HepG2 (cell line): Measurements from ENCODE around the gene STK24. TPM values are rescaled to one million over a fixed set of nuclear protein-coding genes. Genes with fewer than 3 reads are reported as not detected.

Experiments
- ATAC-seq: fragments of 200-7000 bp; cut with Tn5 transposase; 3 replicates; pipeline ENCODE4 v1.9.1; 2020; ENCODE audit warnings: mild to moderate bottlenecking, moderate library complexity
- BruUV-seq: library from RNA; stranded (reverse); fragments of 400-500 nt; replicated peaks from 2 replicates; lab custom pipeline; 2021; lab: Mats Ljungman, UMichigan
- CTCF ChIA-PET: fragments of 300-600 bp; formaldehyde crosslinking; extraction: SDS; loops from one replicate; lab custom pipeline; 2021; ENCODE audit warnings: low total read pairs, inconsistent platforms, low intra/inter-chr PET ratio; lab: Yijun Ruan, JAX
- POLR2A ChIA-PET: fragments of 350-600 bp; sonication (Branson Sonifier 250); formaldehyde crosslinking; loops from one replicate; lab custom pipeline; 2020; ENCODE audit warnings: antibody characterized with exemption, inconsistent platforms; lab: Yijun Ruan, JAX
- DNase-seq: peaks from one replicate; pipeline ENCODE4 v3.0.0-alpha.2; 2015; ENCODE audit warnings: low spot score
- FAIRE-seq: peaks from 3 replicates; lab custom pipeline; 2011; peaks lifted over from hg19 to GRCh38; lab: Jason Lieb, UNC
- H2AFZ ChIP-seq: one replicate; pipeline ENCODE4 v1.6.1; 2011; ENCODE audit warnings: low read length, inconsistent platforms
- H3K27ac ChIP-seq: fragments of 300-600 bp; 3 replicates; pipeline ENCODE4 v1.8.0; 2011; ENCODE audit warnings: mixed run types, mild to moderate bottlenecking, mixed read lengths, low read length, inconsistent platforms; ENCODE audit not compliant: insufficient read depth; ENCODE audit errors: extremely low read length
- H3K27me3 ChIP-seq, 2 experiments: fragments of 200-600 bp in 1 of 2; 2 replicates in 1 of 2; 3 replicates in 1 of 2; pipeline versions ENCODE4 v1.6.0 to v1.8.0; 2011; ENCODE audit warnings: low read length in 2 of 2, mild to moderate bottlenecking in 2 of 2, moderate library complexity in 2 of 2, inconsistent platforms in 1 of 2; ENCODE audit not compliant: insufficient read depth in 2 of 2, control insufficient read depth in 1 of 2
- H3K36me3 ChIP-seq, 2 experiments: fragments of 200-600 bp in 1 of 2; replicated peaks in 1 of 2; 2 replicates in 1 of 2; 3 replicates in 1 of 2; pipeline versions ENCODE4 v1.5.1 to v1.8.0; 2011; ENCODE audit warnings: low read length in 2 of 2, inconsistent platforms in 1 of 2; ENCODE audit not compliant: insufficient read depth in 2 of 2, control insufficient read depth in 1 of 2
- H3K4me1 ChIP-seq: 2 replicates; pipeline ENCODE4 v1.5.1; 2012; ENCODE audit warnings: low read length, inconsistent platforms; ENCODE audit not compliant: insufficient read depth
- H3K4me2 ChIP-seq: 2 replicates; pipeline ENCODE4 v1.6.0; 2011; ENCODE audit warnings: low read depth, low read length, inconsistent platforms
- H3K4me3 ChIP-seq, 3 experiments: fragments of 200-600 bp in 1 of 3; sonication (generic), shearing (Covaris generic) in 1 of 3; replicated peaks in 1 of 3; 2 replicates each; pipeline ENCODE4 v1.5.1; 2011 to 2016; ENCODE audit warnings: low read length in 3 of 3, inconsistent platforms in 2 of 3, low read depth in 2 of 3, mild to moderate bottlenecking in 2 of 3, control low read depth in 1 of 3, mixed read lengths in 1 of 3; ENCODE audit not compliant: insufficient read depth in 1 of 3
- H3K79me2 ChIP-seq: one replicate; pipeline ENCODE4 v1.6.1; 2011; ENCODE audit warnings: low read length, inconsistent platforms; ENCODE audit not compliant: insufficient read depth
- H3K9ac ChIP-seq: 2 replicates; pipeline ENCODE4 v1.6.0; 2011; ENCODE audit warnings: mild to moderate bottlenecking, low read depth, low read length, inconsistent platforms; ENCODE audit not compliant: insufficient read depth
- H3K9me3 ChIP-seq: 2 replicates; pipeline ENCODE4 v1.5.1; 2012; ENCODE audit warnings: mild to moderate bottlenecking, low read length
- H4K20me1 ChIP-seq: 2 replicates; pipeline ENCODE4 v1.6.0; 2011; ENCODE audit warnings: inconsistent platforms, mild to moderate bottlenecking, low read length, moderate library complexity; ENCODE audit not compliant: insufficient read depth
- BCL6 ChIP-seq: IDR thresholded peaks from 2 replicates; pipeline ENCODE4 v1.6.1; 2016; ENCODE audit warnings: missing genetic modification reagents, missing compliant biosample characterization
- CAMTA2 ChIP-seq: sonication (generic); formaldehyde crosslinking; IDR thresholded peaks from 2 replicates; pipeline ENCODE4 v1.4.0; 2020; ENCODE audit warnings: mild to moderate bottlenecking, missing genetic modification reagents, borderline replicate concordance
- CEBPB ChIP-seq: IDR thresholded peaks from 2 replicates; pipeline ENCODE4 v1.6.1; 2011; ENCODE audit warnings: low read depth, low read length, improper control_type of control experiment, borderline replicate concordance
- KLF11 ChIP-seq: IDR thresholded peaks from 2 replicates; pipeline ENCODE4 v1.6.1; 2016; ENCODE audit warnings: missing compliant biosample characterization
- KMT2A ChIP-seq: sonication (generic); formaldehyde crosslinking; IDR thresholded peaks from 2 replicates; pipeline ENCODE4 v1.4.0; 2020; ENCODE audit warnings: missing genetic modification reagents
- NFATC3 ChIP-seq: sonication (generic); formaldehyde crosslinking; IDR thresholded peaks from 2 replicates; pipeline ENCODE4 v1.5.1; 2020; ENCODE audit warnings: mild to moderate bottlenecking, missing genetic modification reagents
- PATZ1 ChIP-seq: sonication (generic); formaldehyde crosslinking; IDR thresholded peaks from 2 replicates; pipeline ENCODE4 v1.4.0; 2020; ENCODE audit warnings: missing genetic modification reagents
- PTBP1 ChIP-seq: fragments of 200-400 bp; formaldehyde crosslinking; IDR thresholded peaks from 2 replicates; pipeline ENCODE4 v1.6.1; 2018; ENCODE audit warnings: low read length, low read depth; ENCODE audit not compliant: poor library complexity, severe bottlenecking
- RBM22 ChIP-seq: fragments of 200-400 bp; formaldehyde crosslinking; optimal IDR thresholded peaks from 2 replicates; pipeline ENCODE3; 2017; ENCODE audit warnings: mild to moderate bottlenecking, low read length, moderate library complexity
- SALL1 ChIP-seq: sonication (generic); formaldehyde crosslinking; IDR thresholded peaks from 2 replicates; pipeline ENCODE4 v1.8.0; 2022; ENCODE audit warnings: mild to moderate bottlenecking, missing genetic modification reagents
- SOX6 ChIP-seq, 2 experiments: fragments of 450-650 bp in 1 of 2; sonication (generic) in 1 of 2; formaldehyde crosslinking in 1 of 2; IDR thresholded peaks; 2 replicates each; pipeline versions ENCODE4 v1.4.0 to v1.6.1; 2017 to 2020; ENCODE audit warnings: antibody characterized with exemption in 1 of 2, mild to moderate bottlenecking in 1 of 2, missing genetic modification reagents in 1 of 2
- ZBTB42 ChIP-seq: sonication (generic); formaldehyde crosslinking; IDR thresholded peaks from 2 replicates; pipeline ENCODE4 v1.5.0; 2020; ENCODE audit warnings: mild to moderate bottlenecking, missing genetic modification reagents
- WGBS: methylation state at CpG from one replicate; pipeline ENCODE4 v1.1.6; 2017; ENCODE audit warnings: low lambda C conversion rate; 5-methylcytosine and 5-hydroxymethylcytosine counted together
- in situ Hi-C: cut with HindIII; loops from 2 replicates; pipeline ENCODE4 v1.10.0; 2017; ENCODE audit warnings: low pct_unique_long_range_greater_than_20kb; ENCODE audit not compliant: extremely low pct_ligation_motif_present
- intact Hi-C: fragments of 100-400 bp; cut with micrococcal nuclease; formaldehyde crosslinking; loops from one replicate; pipeline ENCODE4 v1.10.0; 2022; ENCODE audit not compliant: unreplicated experiment
- polyA plus RNA-seq, 8 experiments: library from polyadenylated mRNA; depleted of rRNA in 3 of 8; stranded (reverse) in 7 of 8; unstranded in 1 of 8; fragments of >200 nt; fragmentation: Illumina TruSeq in 4 of 8; extraction: Trizol in 4 of 8; gene quantifications; 2 replicates each; pipeline versions ENCODE4 v1.2.1 to v1.2.3, GENCODE V29; 2011 to 2016; ENCODE audit warnings: low read depth in 4 of 8, missing spikeins in 1 of 8, mixed read lengths in 1 of 8; ENCODE audit not compliant: insufficient read depth in 1 of 8
- total RNA-seq, 5 experiments: library from RNA; depleted of rRNA; stranded (reverse); fragments of >200 nt; fragmentation: Illumina TruSeq; extraction: Trizol; gene quantifications; 2 replicates each; pipeline ENCODE4 v1.2.3, GENCODE V29; 2016; ENCODE audit warnings: low read depth in 1 of 5
- TF ChIP-seq, protein P1 (sequence below): sonication (generic); formaldehyde crosslinking; IDR thresholded peaks from 2 replicates; pipeline ENCODE4 v1.4.0; 2020; ENCODE audit warnings: missing genetic modification reagents
- TF ChIP-seq, protein P2 (sequence below): sonication (generic); formaldehyde crosslinking; IDR thresholded peaks from 2 replicates; pipeline ENCODE4 v1.8.0; 2022; ENCODE audit warnings: mild to moderate bottlenecking, missing genetic modification reagents, moderate library complexity

The STK24 gene
- total and polyA plus RNA-seq, 2 of the 13 experiments (the other 11 are each of a cell fraction or from before 2014, with no cell fraction given), result 51.3 to 73.0 TPM

GRCh38 chr13:98535501-98536354 lies 41.2 kb downstream of the STK24 start (continued):
- peak; percentile 18; the same call in 1 of the 2 replicates for TF ChIP-seq PATZ1 (CRISPR knock-in tag)
- TF ChIP-seq SALL1 (CRISPR knock-in tag), result 0 out of 2 replicates have a peak, but pooled peaks have one; percentile 11
- TF ChIP-seq PTBP1, result no peak
- TF ChIP-seq CEBPB, result peak; percentile 47; the same call in 1 of the 2 replicates
- peak; percentile 63 for TF ChIP-seq BCL6 (CRISPR knock-in tag)
- TF ChIP-seq, protein P1, sequence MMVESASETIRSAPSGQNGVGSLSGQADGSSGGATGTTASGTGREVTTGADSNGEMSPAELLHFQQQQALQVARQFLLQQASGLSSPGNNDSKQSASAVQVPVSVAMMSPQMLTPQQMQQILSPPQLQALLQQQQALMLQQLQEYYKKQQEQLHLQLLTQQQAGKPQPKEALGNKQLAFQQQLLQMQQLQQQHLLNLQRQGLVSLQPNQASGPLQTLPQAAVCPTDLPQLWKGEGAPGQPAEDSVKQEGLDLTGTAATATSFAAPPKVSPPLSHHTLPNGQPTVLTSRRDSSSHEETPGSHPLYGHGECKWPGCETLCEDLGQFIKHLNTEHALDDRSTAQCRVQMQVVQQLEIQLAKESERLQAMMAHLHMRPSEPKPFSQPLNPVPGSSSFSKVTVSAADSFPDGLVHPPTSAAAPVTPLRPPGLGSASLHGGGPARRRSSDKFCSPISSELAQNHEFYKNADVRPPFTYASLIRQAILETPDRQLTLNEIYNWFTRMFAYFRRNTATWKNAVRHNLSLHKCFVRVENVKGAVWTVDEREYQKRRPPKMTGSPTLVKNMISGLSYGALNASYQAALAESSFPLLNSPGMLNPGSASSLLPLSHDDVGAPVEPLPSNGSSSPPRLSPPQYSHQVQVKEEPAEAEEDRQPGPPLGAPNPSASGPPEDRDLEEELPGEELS (CRISPR knock-in tag), result no peak
- no peak for TF ChIP-seq KLF11
- TF ChIP-seq RBM22, result peak; percentile 57

DNA sequence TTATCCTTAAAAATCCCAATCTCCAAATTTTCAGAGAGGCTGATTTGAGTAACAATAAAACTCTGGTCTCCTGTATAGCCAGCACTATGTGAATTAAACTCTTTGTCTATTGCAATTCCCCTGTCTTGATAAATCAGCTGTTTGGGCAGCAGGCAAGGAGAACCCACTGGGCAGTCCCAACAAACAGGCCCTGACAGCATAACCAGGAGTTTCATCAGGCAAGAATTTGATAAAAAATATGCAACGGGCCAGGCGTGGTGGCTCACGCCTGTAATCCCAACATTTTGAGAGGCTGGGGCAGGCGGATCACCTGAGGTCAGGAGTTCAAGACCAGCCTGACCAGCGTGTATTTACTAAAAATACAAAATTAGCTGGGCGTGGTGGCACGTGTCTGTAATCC lies 42.1 kb downstream of the STK24 start:
- Histone ChIP-seq H3K4me2 (no peak overlapping the region), H4K20me1 (peaks cover 80% of the 10 kb centered on the region), H3K27ac (no peak overlapping the region), H3K79me2 (peaks cover 99% of the 10 kb centered on the region), H3K27me3 (no peaks in the 10 kb centered on the region; a peak in 1 of 5 replicates), H3K36me3 (peaks cover 8 to 20% of the 10 kb centered on the region in 2 experiments), H3K9ac (no peak overlapping the region), H2AFZ (no peak overlapping the region), H3K4me3 (no peak overlapping the region), H3K9me3 (no peaks in the 10 kb centered on the region), H3K4me1 (peaks cover 52% of the 10 kb centered on the region)
- WGBS, result 96% methylated on average over 7 of the region's 7 CpGs
- ATAC-seq (no peak), FAIRE-seq (no peak), DNase-seq (no peak)
- ChIA-PET POLR2A (interaction anchor here (1.1 to 2.8 kb wide), 2 partner anchors 28 to 43 kb away, joined by 4 to 6 read pairs; no protein-coding TSS in a partner anchor), CTCF (no interaction called here)
- intact Hi-C loops, result no loop called here
- no TSS peak for BruUV-seq
- in situ Hi-C loops, result no loop called here
- TF ChIP-seq NFATC3 (CRISPR knock-in tag) (no peak), KMT2A (CRISPR knock-in tag) (no peak), ZBTB42 (CRISPR knock-in tag) (no peak), CAMTA2 (CRISPR knock-in tag) (no peak), SOX6 (IDR thresholded peaks at IDR 0.05) (no peak), SOX6 (CRISPR knock-in tag; IDR thresholded peaks at IDR 0.05) (no peak)
- TF ChIP-seq, protein P2, sequence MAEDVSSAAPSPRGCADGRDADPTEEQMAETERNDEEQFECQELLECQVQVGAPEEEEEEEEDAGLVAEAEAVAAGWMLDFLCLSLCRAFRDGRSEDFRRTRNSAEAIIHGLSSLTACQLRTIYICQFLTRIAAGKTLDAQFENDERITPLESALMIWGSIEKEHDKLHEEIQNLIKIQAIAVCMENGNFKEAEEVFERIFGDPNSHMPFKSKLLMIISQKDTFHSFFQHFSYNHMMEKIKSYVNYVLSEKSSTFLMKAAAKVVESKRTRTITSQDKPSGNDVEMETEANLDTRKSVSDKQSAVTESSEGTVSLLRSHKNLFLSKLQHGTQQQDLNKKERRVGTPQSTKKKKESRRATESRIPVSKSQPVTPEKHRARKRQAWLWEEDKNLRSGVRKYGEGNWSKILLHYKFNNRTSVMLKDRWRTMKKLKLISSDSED (CRISPR knock-in tag), result no peak
